Measurements from ENCODE around the gene DLEC1. TPM values are rescaled to one million over a fixed set of nuclear protein-coding genes. Genes with fewer than 3 reads are reported as not detected.
"Not testable (repeated sequence)": the region's sequence is repeated elsewhere in the genome, so short reads cannot be mapped to it uniquely, and the experiment has no call there.

DLEC1 gene
- polyA plus RNA-seq, 3 donors, result 0.22 to 0.71 (median 0.34) TPM

DNA sequence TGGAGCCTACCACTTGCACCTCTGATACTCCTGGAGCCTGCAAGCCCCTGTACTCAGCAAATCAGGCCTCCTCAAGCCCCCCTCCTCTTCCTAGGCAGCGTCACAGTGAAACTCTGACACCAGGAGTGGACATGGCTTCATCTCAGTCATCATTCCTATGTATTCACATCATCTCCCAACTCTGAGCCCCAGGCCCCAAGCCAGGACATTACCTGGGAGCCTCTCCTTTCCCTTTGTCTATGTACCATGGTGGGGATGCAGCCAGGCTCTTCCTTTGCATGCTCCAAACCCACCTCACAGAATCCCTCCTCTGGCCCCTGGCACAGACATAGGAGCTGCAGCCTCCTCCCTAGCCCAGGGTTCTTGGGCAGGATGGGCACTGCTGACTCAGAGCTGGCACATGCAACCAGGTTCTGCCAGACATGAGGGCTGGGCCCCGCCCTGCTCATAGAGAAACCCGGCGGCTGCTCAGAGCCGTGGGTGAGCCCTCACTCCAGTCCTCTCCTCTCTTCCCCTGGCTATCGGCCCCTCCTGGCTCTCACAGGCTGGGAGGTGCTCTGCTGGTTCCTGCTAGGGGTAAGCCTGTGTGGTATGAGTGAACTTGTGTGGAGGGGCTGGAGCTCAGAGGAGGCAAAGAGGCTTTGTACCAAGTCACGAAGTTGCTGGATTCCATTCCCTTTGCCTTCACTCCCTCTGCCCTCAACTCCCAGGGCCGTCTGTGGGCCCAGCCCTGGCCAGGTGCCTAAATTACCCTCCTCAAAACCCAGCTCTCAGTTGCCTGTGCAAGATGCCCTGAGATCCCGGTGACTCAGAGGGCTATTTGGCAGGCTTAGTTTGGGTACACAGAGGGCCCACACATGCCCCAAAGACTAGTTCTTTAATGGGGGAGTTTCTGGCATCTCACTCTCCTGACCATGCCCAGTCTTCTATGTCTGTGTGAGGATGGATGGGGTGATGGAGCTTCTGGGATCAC, 7.7 kb upstream of the DLEC1 start:
- WGBS, 3 donors, result 46 to 50% (median 49%) methylated on average over 9 of the region's 9 CpGs

DNA sequence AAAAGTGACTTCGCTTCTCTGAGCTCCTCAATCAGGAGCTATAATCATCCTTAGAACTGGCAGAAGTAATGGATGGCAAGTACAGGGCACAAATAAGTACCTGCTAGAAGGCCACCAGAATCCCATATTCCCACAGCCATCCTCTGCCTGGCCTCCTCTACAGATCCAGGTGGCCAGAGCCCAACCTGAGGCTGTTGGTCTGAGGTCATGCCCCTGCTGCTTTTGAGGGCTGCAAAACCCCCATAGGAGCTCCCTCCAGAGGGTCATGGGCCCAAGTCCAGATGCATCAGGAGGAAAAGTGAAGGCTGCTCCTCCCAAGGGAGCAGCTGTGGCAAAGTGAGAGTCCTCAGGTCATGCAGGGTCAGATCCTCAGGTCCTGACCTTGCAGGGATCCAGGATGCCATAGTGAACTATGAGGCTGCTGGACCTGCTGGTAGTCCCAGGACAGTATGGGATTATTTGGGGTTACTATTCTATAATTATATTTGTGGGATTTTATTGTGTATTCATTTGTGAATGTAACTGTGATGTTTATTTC, 6.6 kb upstream of the DLEC1 start:
- no peak overlapping the region for H3K27ac ChIP-seq (ENCODE audit: low read depth, low read length)
- WGBS, 3 donors, result 93 to 100% (median 100%) methylated on average over 1 of the region's 1 CpG

More for the DNA sequence above, 7.7 kb upstream of the DLEC1 start:
- H3K27ac ChIP-seq (ENCODE audit: low read depth, low read length), result no peak overlapping the region

DNA sequence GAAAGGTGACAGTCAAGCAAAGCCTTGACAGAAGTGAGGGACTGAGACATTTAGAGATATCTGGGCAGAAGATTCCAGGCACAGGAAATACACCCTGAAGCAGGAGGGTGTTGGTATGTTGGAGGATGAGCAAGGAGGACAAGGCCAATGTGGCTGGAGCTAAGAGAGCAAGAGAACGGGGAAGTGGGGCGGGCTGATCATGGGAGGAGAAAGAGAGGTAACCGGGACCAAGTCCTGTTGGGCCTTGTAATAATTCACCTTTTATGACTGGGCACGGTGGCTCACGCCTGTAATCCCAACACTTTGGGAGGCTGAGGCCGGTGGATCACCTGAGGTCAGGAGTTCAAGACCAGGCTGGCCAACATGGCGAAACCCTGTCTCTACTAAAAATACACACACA, 5.4 kb upstream of the DLEC1 start:
- H3K27ac ChIP-seq (ENCODE audit: low read depth, low read length), result not testable (repeated sequence)
- WGBS, 3 donors, result 87 to 95% (median 89%) methylated on average over 6 to 7 of the region's 7 CpGs

DNA sequence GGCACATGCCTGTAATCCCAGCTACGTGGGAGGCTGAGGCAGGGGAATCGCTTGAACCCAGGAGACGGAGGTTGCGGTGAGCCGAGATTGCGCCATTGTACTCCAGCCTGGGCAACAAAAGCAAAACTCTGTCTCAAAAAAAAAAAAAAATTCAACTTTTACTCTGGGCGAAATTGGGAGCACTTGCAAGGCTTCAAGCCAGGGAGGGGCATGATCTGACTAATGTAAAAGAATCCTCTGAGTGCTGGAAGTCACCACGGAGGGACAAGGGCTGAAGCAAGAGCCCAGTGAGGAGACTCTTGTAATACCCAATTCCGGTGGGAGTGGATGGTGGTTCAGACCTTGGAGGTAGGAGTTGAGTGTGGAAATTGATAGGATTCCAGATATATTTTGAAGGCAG, 4.7 kb upstream of the DLEC1 start:
- WGBS, 3 donors, result 85 to 89% (median 88%) methylated on average over 9 of the region's 9 CpGs
- H3K27ac ChIP-seq (ENCODE audit: low read depth, low read length), result not testable (repeated sequence)

DNA sequence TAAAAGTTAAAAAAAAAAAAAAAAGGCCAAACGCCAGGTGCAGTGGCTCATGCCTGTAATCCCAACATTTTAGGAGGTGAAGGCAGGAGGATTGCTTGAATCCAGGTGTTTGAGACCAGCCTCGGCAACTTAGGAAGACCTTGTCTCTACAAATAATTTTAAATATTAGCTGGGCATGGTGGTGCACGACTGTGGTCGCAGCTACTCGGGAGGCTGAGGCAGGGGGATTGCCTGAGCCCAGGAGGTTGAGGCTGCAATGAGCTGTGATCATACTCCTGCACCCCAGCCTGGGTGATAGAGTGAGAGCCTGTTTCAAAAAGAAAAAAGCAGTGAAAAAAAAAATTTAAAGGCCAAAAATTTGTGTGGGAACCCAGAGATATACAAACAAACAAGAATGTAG, 2.7 kb upstream of the DLEC1 start:
- WGBS, 3 donors, result 87 to 94% (median 90%) methylated on average over 5 of the region's 5 CpGs
- H3K27ac ChIP-seq (ENCODE audit: low read depth, low read length), result no peak overlapping the region

DNA sequence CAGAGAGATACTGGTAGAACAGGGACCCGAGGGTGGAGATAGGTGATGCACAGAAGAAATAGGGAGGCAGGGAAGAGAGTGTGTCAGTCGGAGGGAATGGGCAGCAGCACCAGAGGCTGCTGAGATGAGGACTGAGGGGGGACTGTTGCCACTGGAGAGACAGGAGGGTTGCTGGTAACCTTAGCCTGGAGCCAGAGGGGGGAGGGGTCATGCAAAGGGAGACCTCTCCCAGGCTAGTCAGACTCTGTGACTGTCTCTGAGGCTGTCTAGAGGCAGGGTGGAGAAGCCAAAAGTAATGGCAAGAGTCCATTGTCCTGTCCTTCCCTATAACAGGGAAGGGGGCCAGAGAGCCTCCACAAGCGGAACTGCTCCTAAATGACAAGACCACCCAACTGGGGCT, 2.1 kb upstream of the DLEC1 start:
- WGBS, 3 donors, result 74 to 93% (median 88%) methylated on average over 3 of the region's 3 CpGs
- H3K27ac ChIP-seq (ENCODE audit: low read depth, low read length), result no peak overlapping the region

DNA sequence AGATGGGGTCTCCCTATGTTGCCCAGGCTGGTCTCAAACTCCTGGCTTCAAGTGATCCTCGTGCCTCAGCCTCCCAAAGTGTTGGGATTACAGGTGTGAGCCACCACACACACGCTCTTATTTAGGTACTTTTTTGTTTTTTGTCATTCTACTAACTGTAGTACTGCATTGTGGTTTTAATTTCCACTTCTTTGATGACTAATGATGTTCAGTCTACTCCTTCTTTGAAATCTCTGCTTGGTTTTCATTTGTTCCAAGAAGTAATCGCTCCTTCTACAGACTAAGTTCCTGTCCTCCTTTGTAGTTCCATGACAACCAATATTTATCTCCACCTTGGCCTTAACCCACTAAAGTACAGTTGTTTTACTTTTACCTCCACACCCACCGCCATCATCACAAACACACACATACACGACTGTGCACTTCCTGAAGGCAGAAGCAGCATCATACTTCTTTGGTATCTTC, 529 bp upstream of the DLEC1 start:
- WGBS, 3 donors, result 72 to 94% (median 76%) methylated on average over 5 of the region's 5 CpGs
- H3K27ac ChIP-seq (ENCODE audit: low read depth, low read length), result no peak overlapping the region

DNA sequence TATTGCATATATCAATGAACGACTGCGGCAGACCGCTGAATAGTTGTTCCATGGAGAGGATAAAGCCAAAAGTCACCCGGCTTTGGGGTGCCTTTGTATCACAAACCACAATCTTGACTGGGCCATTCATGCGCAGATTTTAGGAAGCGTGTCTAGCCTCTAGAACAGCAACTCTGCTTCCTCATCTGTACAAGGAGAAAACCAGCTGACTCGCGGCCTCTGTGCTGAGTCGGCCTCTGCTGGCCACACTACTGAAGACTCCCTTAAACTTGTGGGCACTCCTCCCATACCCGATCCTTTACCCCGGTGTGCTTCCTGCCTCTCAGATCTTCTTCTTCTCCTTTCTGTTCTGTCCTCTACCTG, 872 bp downstream of the DLEC1 start:
- no peak overlapping the region for H3K27ac ChIP-seq (ENCODE audit: low read depth, low read length)

DNA sequence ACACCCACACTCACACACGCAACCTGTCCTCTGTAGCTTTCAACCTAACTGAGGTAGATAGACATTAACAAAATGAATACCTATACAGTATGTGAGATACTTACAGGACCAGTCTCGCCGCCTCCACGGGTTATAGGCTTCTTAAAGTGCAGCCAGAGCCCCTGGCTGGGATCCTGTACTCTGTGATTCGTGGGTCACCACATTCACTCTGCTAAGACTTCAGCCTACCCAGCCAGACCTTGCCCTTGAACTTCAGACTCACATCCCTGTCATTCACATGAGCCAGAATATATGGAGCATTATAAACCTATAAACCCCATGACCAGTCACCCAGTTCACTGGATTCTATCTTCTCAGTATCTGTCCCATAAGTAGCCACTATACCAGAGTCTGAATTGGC, 1.4 kb downstream of the DLEC1 start:
- H3K27ac ChIP-seq (ENCODE audit: low read depth, low read length), result no peak overlapping the region

More for the DNA sequence above, 872 bp downstream of the DLEC1 start:
- WGBS, 3 donors, result 14 to 40% (median 15%) methylated on average over 11 of the region's 11 CpGs

DNA sequence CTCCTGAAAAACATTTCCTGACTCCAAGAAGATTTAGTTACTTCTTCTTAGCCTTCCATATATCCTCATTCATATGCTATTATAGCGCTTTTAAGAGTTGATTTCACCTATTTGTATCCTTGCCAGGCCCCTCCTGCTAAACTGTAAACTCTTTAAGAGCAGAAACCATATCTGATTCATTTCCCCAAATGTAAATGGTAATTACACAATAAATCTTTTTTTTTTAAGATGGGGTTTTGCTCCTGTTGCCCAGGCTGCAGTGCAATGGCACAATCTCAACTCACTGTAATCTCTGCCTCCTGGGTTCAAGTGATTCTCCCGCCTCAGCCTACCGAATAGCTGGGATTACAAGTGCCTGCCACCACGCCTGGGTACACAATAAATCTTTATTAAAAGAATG, 4.5 kb downstream of the DLEC1 start:
- 72 to 87% (median 78%) methylated on average over 4 of the region's 4 CpGs for whole genome bisulfite sequencing, 3 donors
- no peak overlapping the region for H3K27ac ChIP-seq (ENCODE audit: low read depth, low read length)

More for the DNA sequence above, 1.4 kb downstream of the DLEC1 start:
- 86 to 89% (median 87%) methylated on average over 5 of the region's 5 CpGs for WGBS, 3 donors

DNA sequence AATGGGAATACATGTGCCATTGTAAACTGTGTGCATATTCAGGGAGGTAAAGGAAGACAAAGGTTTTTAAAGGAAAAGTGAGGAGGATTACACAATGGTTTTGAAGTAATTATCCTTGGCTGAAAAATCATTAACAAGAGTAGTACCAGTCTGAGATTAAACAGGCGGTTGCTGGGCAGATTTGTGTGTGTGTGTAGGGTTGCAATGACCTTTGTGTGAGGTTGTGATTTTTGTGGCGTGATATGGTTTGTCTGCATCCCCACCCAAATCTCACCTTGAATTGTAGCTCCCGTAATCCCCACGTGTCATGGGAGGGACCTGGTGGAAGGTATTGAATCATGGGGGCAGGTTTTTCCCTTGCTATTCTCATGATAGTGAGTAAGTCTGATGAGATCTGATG, 7.0 kb downstream of the DLEC1 start:
- WGBS, 3 donors, result 85 to 96% (median 93%) methylated on average over 4 of the region's 4 CpGs
- H3K27ac ChIP-seq (ENCODE audit: low read depth, low read length), result no peak overlapping the region

DNA sequence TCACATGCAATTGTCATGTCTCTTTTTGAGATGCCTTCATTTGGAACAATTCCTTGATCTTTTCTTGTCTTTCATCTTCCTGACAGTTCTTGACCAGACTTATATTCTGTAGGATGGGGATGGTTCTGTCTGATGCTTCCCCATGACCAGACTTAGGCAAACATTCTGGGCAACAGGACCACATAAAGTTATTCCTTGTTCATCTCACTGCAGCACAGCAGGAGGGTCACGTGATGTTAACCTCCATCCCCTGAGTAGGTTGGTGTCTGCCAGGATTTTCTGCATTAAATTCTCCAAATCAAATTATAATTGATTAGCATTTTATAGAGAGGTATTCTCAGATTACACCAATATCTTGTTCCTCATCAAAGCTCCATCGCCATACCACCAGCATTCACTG, 7.8 kb downstream of the DLEC1 start:
- WGBS, 3 donors, result 93 to 100% (median 98%) methylated on average over 2 of the region's 2 CpGs

DNA sequence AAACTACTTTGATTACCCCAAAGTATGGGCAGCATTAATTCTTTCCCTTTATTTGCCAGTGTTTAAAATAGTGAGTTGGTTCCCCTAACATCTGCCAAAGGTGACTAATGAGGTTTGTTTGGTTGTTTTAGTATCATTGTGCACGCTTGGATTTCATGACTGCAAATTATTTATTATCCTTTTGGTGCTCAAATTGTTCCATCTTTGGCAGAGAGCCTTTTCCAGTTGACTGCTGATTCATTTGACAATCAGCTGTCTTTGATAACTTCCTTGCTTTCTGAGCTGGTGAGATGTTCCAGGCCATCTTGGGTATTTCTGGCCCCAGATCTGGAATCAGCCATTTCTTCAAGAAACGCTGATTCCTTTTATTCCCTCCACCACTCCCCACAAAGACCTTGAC, 8.9 kb downstream of the DLEC1 start:
- H3K27ac ChIP-seq (ENCODE audit: low read depth, low read length), result no peak overlapping the region
- 69 to 83% (median 81%) methylated on average over 2 of the region's 2 CpGs for WGBS, 3 donors

More for the DNA sequence above, 7.8 kb downstream of the DLEC1 start:
- H3K27ac ChIP-seq (ENCODE audit: low read depth, low read length), result no peak overlapping the region

DNA sequence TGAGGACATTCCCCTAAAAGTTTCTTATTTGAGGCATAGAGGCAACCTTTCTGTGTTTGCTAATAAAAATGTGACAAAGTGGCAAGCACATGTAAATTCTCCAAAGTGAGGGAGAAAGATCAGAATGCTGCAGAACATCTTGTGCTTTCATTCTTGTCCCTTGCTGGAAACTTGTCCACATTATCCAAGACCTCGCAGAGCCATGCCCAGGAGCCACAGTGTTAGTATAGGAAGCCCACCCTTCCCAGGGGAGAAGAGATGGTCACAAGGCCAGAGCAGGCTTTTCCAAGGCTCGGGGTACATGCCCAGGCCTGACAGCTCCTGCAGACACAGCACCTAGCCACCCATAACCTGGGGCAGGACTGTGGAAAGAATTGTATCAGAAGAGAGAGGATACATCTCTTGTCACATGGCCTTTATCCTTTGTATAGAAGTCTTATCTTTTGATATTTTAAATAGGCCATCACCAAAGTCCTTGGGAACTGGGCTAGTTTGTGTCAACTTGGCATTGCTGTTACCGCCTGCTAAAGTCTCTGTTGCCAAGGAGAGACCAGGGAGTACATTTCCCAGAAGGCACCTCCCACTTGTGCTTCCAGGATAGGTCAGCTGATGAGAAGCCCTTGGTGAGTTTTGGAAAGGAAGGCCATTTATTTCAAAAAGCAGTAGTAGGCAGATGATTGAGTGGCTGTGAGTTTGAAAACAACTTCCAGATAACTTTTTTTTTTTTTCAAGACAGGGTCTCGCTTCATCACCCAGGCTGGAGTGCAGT, 10.5 kb downstream of the DLEC1 start:
- 80 to 85% (median 83%) methylated on average over 4 of the region's 4 CpGs for WGBS, 3 donors
- no peak overlapping the region for H3K27ac ChIP-seq (ENCODE audit: low read depth, low read length)

DNA sequence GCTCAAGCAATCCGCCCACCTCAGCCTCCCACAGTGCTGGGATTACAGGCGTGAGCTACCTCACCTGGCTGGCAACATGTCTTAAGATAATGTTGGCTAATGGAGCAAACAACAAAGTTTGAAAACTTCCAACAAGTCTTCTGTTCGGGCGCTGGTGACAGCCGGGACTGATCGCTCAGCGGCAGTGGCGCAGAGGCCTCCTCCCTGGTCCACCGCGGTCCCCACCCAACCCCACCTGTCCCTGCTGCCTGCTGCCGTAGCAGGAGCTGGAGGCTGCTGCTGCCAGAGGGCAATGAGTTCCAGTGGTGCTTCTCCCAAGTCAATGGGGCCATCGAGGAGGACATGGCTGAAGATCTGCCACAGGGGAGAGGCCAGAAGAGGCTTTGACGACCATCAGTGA, 12.1 kb downstream of the DLEC1 start:
- WGBS, 3 donors, result 92 to 94% (median 93%) methylated on average over 13 of the region's 13 CpGs
- H3K27ac ChIP-seq (ENCODE audit: low read depth, low read length), result no peak overlapping the region

DNA sequence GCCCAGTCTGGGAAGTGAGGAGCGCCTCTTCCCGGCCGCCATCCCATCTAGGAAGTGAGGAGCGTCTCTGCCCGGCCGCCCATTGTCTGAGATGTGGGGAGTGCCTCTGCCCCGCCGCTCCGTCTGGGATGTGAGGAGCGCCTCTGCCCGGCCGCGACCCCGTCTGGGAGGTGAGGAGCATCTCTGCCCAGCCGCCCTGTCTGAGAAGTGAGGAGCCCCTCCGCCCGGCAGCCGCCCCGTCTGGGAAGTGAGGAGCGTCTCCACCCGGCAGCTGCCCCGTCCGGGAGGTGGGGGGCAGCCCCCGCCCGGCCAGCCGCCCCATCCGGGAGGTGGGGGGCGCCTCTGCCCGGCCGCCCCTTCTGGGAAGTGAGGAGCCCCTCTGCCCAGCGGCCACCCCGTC, 14.3 kb downstream of the DLEC1 start:
- WGBS, 3 donors, result 95 to 98% (median 98%) methylated on average over 4 to 19 of the region's 32 CpGs
- not testable (repeated sequence) for H3K27ac ChIP-seq (ENCODE audit: low read depth, low read length)

DNA sequence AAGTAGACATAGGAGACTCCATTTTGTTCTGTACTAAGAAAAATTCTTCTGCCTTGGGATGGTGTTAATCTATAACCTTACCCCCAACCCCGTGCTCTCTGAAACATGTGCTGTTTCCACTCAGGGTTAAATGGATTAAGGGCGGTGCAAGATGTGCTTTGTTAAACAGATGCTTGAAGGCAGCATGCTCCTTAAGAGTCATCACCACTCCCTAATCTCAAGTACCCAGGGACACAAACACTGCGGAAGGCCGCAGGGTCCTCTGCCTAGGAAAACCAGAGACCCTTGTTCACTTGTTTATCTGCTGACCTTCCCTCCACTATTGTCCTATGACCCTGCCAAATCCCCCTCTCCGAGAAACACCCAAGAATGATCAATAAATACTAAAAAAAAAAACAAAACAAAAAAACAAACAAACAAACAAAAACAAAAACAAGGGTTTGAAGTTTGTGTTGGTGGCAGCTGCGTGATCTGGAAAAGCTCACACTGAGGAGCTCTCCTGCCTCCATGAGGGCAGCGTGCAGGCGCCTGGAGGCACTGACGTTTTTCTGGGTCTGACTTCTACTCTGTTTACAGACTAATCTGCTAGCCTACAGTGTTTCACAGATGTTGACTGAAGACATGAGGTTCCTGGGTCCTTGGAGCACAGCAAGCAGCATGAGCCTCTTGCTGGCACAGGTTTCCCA, 14.9 kb downstream of the DLEC1 start:
- 76 to 83% (median 82%) methylated on average over 7 of the region's 9 CpGs for whole genome bisulfite sequencing, 3 donors

DNA sequence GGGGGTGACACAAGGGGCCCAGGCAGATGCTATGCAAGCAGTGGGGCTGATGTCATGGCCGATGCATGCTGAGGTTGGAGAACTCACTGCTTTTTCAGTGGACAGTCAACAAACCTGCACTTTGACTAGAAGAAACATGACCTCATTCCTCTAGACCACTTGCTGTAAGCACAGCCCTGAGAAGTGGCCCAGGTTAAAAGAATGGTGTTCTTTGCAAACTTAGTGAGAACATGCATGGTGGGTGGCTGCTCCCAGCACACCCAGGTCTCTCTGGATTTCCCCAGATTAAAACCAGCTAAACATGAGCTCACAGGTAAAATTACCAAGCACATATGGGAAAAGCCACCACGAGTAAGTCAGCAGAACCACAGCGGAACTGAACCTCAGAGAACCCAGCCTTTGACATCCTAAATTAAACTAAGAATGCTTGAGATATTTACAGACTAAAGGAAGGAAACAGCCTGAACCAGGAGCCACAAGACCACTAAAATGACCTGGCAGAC, 15.5 kb downstream of the DLEC1 start:
- no peak overlapping the region for H3K27ac ChIP-seq (ENCODE audit: low read depth, low read length)
- WGBS, 3 donors, result 52 to 83% (median 62%) methylated on average over 3 of the region's 3 CpGs

More for the DNA sequence above, 14.9 kb downstream of the DLEC1 start:
- not testable (repeated sequence) for H3K27ac ChIP-seq (ENCODE audit: low read depth, low read length)
